DMS153 (cell line): Measurements from ENCODE around the gene KLHL21.
"Not testable (repeated sequence)": the region's sequence is repeated elsewhere in the genome, so short reads cannot be mapped to it uniquely, and the experiment has no call there.

Source experiments
- DNase-seq: peaks from one replicate; lab custom pipeline; 2025; lab: John Stamatoyannopoulos, UW

KLHL21 gene

GRCh38 chr1:6600410-6601048 is 2.1 kb downstream of the KLHL21 start:
- no peak for DNase-seq

- DNase-seq = not testable (repeated sequence)
Observed at GRCh38 chr1:6599991-6600390, 2.7 kb downstream of the KLHL21 start.

- DNase-seq = no peak
Observed at GRCh38 chr1:6599141-6599975, 3.3 kb downstream of the KLHL21 start.

- no peak for DNase-seq
Observed at GRCh38 chr1:6597777-6598131, 4.9 kb downstream of the KLHL21 start.

- DNase-seq = no peak
Observed at GRCh38 chr1:6596886-6597776, 5.5 kb downstream of the KLHL21 start.

GRCh38 chr1:6596351-6596750 is 6.3 kb downstream of the KLHL21 start:
- DNase-seq = no peak

GRCh38 chr1:6594977-6595740 is 7.5 kb downstream of the KLHL21 start:
- no peak for DNase-seq

- DNase-seq = no peak
Observed at GRCh38 chr1:6593810-6594209, 8.9 kb downstream of the KLHL21 start.

GRCh38 chr1:6592865-6593593 is 9.6 kb downstream of the KLHL21 start:
- DNase-seq = no peak

- no peak for DNase-seq
Observed at GRCh38 chr1:6592441-6592840, 10.2 kb downstream of the KLHL21 start.

- DNase-seq = no peak
Observed at GRCh38 chr1:6591644-6592043, 11.0 kb downstream of the KLHL21 start.

GRCh38 chr1:6591222-6591621 is 11.4 kb downstream of the KLHL21 start:
- DNase-seq = no peak

GRCh38 chr1:6590046-6590445 is 12.6 kb downstream of the KLHL21 start:
- no peak for DNase-seq

- DNase-seq = no peak
Observed at GRCh38 chr1:6588893-6589520, 13.7 kb downstream of the KLHL21 start.

GRCh38 chr1:6588128-6588892 is 14.4 kb downstream of the KLHL21 start:
- DNase-seq = no peak

- no peak for DNase-seq
Observed at GRCh38 chr1:6587261-6588005, 15.2 kb downstream of the KLHL21 start.

GRCh38 chr1:6586404-6586816 is 16.3 kb downstream of the KLHL21 start:
- no peak for DNase-seq

- DNase-seq = no peak
Observed at GRCh38 chr1:6585841-6586240, 16.8 kb downstream of the KLHL21 start.

GRCh38 chr1:6585081-6585722 is 17.5 kb downstream of the KLHL21 start:
- DNase-seq = no peak
